ENCODE data around the gene TMA7.

Gene TMA7

GRCh38 chr3:48411041-48411588, 28.9 kb upstream of the TMA7 start:
- FAIRE-seq (no peak), DNase-seq (ENCODE audit: insufficient read length) (no peak)
- TF ChIP-seq POLR2A (IDR thresholded peaks at IDR 0.05; ENCODE audit: low read depth, low read length) (no peak), TAF1 (IDR thresholded peaks at IDR 0.05; ENCODE audit: borderline replicate concordance, low read depth, low read length) (no peak), POLR2AphosphoS5 (IDR thresholded peaks at IDR 0.05; ENCODE audit: low read depth, low read length) (no peak)

- FAIRE-seq (no peak), DNase-seq (ENCODE audit: insufficient read length) (no peak)
- TF ChIP-seq POLR2AphosphoS5 (IDR thresholded peaks at IDR 0.05; ENCODE audit: low read depth, low read length) (no peak), POLR2A (IDR thresholded peaks at IDR 0.05; ENCODE audit: low read depth, low read length) (no peak)
Observed at GRCh38 chr3:48411606-48412374, 28.3 kb upstream of the TMA7 start.

- FAIRE-seq (no peak), DNase-seq (ENCODE audit: insufficient read length) (no peak)
- TF ChIP-seq POLR2AphosphoS5 (IDR thresholded peaks at IDR 0.05; ENCODE audit: low read depth, low read length) (no peak), TAF1 (IDR thresholded peaks at IDR 0.05; ENCODE audit: borderline replicate concordance, low read depth, low read length) (no peak)
Observed at GRCh38 chr3:48412375-48413001, 27.6 kb upstream of the TMA7 start.

GRCh38 chr3:48413086-48413485, 27.0 kb upstream of the TMA7 start:
- no peak for TF ChIP-seq POLR2AphosphoS5 (IDR thresholded peaks at IDR 0.05; ENCODE audit: low read depth, low read length)
- no peak for TF ChIP-seq TAF1 (IDR thresholded peaks at IDR 0.05; ENCODE audit: borderline replicate concordance, low read depth, low read length)
- no peak for TF ChIP-seq POLR2A (IDR thresholded peaks at IDR 0.05; ENCODE audit: low read depth, low read length)
- FAIRE-seq (no peak), DNase-seq (ENCODE audit: insufficient read length) (no peak)

- no peak for FAIRE-seq
Observed at GRCh38 chr3:48413611-48414010, 26.4 kb upstream of the TMA7 start.

GRCh38 chr3:48414376-48415250, 25.4 kb upstream of the TMA7 start:
- no peak for FAIRE-seq
- TF ChIP-seq TAF1 (IDR thresholded peaks at IDR 0.05; ENCODE audit: borderline replicate concordance, low read depth, low read length) (no peak), POLR2A (IDR thresholded peaks at IDR 0.05; ENCODE audit: low read depth, low read length) (no peak), POLR2AphosphoS5 (IDR thresholded peaks at IDR 0.05; ENCODE audit: low read depth, low read length) (no peak)
- no peak for DNase-seq (ENCODE audit: insufficient read length)

More at GRCh38 chr3:48413611-48414010, 26.4 kb upstream of the TMA7 start:
- no peak for DNase-seq (ENCODE audit: insufficient read length)
- TF ChIP-seq POLR2A (IDR thresholded peaks at IDR 0.05; ENCODE audit: low read depth, low read length) (no peak), POLR2AphosphoS5 (IDR thresholded peaks at IDR 0.05; ENCODE audit: low read depth, low read length) (no peak), TAF1 (IDR thresholded peaks at IDR 0.05; ENCODE audit: borderline replicate concordance, low read depth, low read length) (no peak)

- no peak for DNase-seq (ENCODE audit: insufficient read length)
- FAIRE-seq, result no peak
- TF ChIP-seq POLR2AphosphoS5 (IDR thresholded peaks at IDR 0.05; ENCODE audit: low read depth, low read length) (no peak), POLR2A (IDR thresholded peaks at IDR 0.05; ENCODE audit: low read depth, low read length) (no peak), TAF1 (IDR thresholded peaks at IDR 0.05; ENCODE audit: borderline replicate concordance, low read depth, low read length) (no peak)
Observed at GRCh38 chr3:48415251-48415953, 24.7 kb upstream of the TMA7 start.

GRCh38 chr3:48416091-48416505, 24.0 kb upstream of the TMA7 start:
- no peak for FAIRE-seq
- DNase-seq (ENCODE audit: insufficient read length), result no peak
- TF ChIP-seq POLR2AphosphoS5 (IDR thresholded peaks at IDR 0.05; ENCODE audit: low read depth, low read length) (no peak), TAF1 (IDR thresholded peaks at IDR 0.05; ENCODE audit: borderline replicate concordance, low read depth, low read length) (no peak), POLR2A (IDR thresholded peaks at IDR 0.05; ENCODE audit: low read depth, low read length) (no peak)

- FAIRE-seq, result no peak
- TF ChIP-seq TAF1 (IDR thresholded peaks at IDR 0.05; ENCODE audit: borderline replicate concordance, low read depth, low read length) (no peak), POLR2A (IDR thresholded peaks at IDR 0.05; ENCODE audit: low read depth, low read length) (no peak), POLR2AphosphoS5 (IDR thresholded peaks at IDR 0.05; ENCODE audit: low read depth, low read length) (no peak)
- no peak for DNase-seq (ENCODE audit: insufficient read length)
Observed at GRCh38 chr3:48416546-48416945, 23.5 kb upstream of the TMA7 start.

- TF ChIP-seq POLR2AphosphoS5 (IDR thresholded peaks at IDR 0.05; ENCODE audit: low read depth, low read length) (no peak), POLR2A (IDR thresholded peaks at IDR 0.05; ENCODE audit: low read depth, low read length) (no peak)
- FAIRE-seq (no peak), DNase-seq (ENCODE audit: insufficient read length) (no peak)
Observed at GRCh38 chr3:48417529-48418108, 22.4 kb upstream of the TMA7 start.

Measured in GM12892 (cell line).